Ishikawa (cell line): Measurements from ENCODE around the gene C7.

Source experiments
- CEBPB ChIP-seq: IDR thresholded peaks from 2 replicates; pipeline ENCODE4 v1.6.1; 2012
- CREB1 ChIP-seq: IDR thresholded peaks from 2 replicates; pipeline ENCODE4 v1.6.1; 2012; ENCODE audit warnings: low read depth
- EGR1 ChIP-seq: IDR thresholded peaks from 2 replicates; pipeline ENCODE4 v1.6.1; 2012
- EP300 ChIP-seq: IDR thresholded peaks from 2 replicates; pipeline ENCODE4 v1.6.1; 2012; ENCODE audit warnings: borderline replicate concordance
- FOXM1 ChIP-seq: IDR thresholded peaks from 2 replicates; pipeline ENCODE4 v1.6.1; 2012; ENCODE audit warnings: low read depth, borderline replicate concordance
- NFIC ChIP-seq: IDR thresholded peaks from 2 replicates; pipeline ENCODE4 v1.6.1; 2012
- RAD21 ChIP-seq: IDR thresholded peaks from 2 replicates; pipeline ENCODE4 v1.6.1; 2012; ENCODE audit warnings: low read depth
- TAF1 ChIP-seq: IDR thresholded peaks from 2 replicates; pipeline ENCODE4 v1.6.1; 2012; ENCODE audit warnings: low read depth, mild to moderate bottlenecking
- TCF12 ChIP-seq: IDR thresholded peaks from 2 replicates; pipeline ENCODE4 v1.6.1; 2012; ENCODE audit warnings: low read depth
- TEAD4 ChIP-seq: IDR thresholded peaks from 2 replicates; pipeline ENCODE4 v1.6.1; 2012
- YY1 ChIP-seq: IDR thresholded peaks from 2 replicates; pipeline ENCODE4 v1.6.1; 2012; ENCODE audit warnings: low read depth
- ZBTB7A ChIP-seq: IDR thresholded peaks from 2 replicates; pipeline ENCODE4 v1.6.1; 2012; ENCODE audit warnings: low read depth
- TF ChIP-seq, protein P1 (sequence below): IDR thresholded peaks from 2 replicates; pipeline ENCODE4 v1.6.1; 2012; ENCODE audit warnings: low read depth, mild to moderate bottlenecking
- TF ChIP-seq, protein P2 (sequence below): IDR thresholded peaks from 2 replicates; pipeline ENCODE4 v1.6.1; 2012
- TF ChIP-seq, protein P3 (sequence below): IDR thresholded peaks from 2 replicates; pipeline ENCODE4 v1.6.1; 2012

C7 gene

DNA sequence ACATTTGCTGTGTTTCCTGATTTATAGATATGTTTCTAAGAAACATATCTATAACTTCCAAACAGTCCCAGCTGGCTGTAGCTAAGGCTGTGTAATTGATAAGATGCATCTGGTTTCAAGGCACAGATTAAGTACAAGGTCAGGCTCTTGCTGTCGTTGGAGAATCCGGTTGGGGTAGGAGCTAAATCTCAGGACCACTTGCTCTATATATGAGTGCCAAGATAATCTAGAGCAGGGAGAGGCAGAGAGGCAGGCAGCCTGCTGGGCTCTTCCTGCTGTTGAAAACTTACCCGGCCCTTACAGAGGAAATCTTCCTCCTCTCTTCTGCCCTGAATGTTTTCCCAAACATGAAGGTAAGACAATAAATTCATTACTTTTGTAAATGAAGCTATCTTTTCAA, at the start of gene C7:
C7 (plus strand) TSS at position 234 of the 400 bp plus-strand sequence; CDS start at position 348, 114 bp downstream.
- no peak for TF ChIP-seq FOXM1
- TF ChIP-seq YY1, result no peak
- no peak for TF ChIP-seq TEAD4
- no peak for TF ChIP-seq TCF12
- TF ChIP-seq, protein P1, sequence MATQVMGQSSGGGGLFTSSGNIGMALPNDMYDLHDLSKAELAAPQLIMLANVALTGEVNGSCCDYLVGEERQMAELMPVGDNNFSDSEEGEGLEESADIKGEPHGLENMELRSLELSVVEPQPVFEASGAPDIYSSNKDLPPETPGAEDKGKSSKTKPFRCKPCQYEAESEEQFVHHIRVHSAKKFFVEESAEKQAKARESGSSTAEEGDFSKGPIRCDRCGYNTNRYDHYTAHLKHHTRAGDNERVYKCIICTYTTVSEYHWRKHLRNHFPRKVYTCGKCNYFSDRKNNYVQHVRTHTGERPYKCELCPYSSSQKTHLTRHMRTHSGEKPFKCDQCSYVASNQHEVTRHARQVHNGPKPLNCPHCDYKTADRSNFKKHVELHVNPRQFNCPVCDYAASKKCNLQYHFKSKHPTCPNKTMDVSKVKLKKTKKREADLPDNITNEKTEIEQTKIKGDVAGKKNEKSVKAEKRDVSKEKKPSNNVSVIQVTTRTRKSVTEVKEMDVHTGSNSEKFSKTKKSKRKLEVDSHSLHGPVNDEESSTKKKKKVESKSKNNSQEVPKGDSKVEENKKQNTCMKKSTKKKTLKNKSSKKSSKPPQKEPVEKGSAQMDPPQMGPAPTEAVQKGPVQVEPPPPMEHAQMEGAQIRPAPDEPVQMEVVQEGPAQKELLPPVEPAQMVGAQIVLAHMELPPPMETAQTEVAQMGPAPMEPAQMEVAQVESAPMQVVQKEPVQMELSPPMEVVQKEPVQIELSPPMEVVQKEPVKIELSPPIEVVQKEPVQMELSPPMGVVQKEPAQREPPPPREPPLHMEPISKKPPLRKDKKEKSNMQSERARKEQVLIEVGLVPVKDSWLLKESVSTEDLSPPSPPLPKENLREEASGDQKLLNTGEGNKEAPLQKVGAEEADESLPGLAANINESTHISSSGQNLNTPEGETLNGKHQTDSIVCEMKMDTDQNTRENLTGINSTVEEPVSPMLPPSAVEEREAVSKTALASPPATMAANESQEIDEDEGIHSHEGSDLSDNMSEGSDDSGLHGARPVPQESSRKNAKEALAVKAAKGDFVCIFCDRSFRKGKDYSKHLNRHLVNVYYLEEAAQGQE, result no peak
- TF ChIP-seq, protein P2, sequence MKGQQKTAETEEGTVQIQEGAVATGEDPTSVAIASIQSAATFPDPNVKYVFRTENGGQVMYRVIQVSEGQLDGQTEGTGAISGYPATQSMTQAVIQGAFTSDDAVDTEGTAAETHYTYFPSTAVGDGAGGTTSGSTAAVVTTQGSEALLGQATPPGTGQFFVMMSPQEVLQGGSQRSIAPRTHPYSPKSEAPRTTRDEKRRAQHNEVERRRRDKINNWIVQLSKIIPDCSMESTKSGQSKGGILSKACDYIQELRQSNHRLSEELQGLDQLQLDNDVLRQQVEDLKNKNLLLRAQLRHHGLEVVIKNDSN, result no peak
- no peak for TF ChIP-seq RAD21
- no peak for TF ChIP-seq TAF1
- no peak for TF ChIP-seq CEBPB
- TF ChIP-seq CREB1, result no peak
- TF ChIP-seq EGR1, result no peak
- TF ChIP-seq ZBTB7A, result no peak
- no peak for TF ChIP-seq NFIC
- TF ChIP-seq EP300, result no peak
- TF ChIP-seq, protein P3, sequence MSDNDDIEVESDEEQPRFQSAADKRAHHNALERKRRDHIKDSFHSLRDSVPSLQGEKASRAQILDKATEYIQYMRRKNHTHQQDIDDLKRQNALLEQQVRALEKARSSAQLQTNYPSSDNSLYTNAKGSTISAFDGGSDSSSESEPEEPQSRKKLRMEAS, result no peak

DNA sequence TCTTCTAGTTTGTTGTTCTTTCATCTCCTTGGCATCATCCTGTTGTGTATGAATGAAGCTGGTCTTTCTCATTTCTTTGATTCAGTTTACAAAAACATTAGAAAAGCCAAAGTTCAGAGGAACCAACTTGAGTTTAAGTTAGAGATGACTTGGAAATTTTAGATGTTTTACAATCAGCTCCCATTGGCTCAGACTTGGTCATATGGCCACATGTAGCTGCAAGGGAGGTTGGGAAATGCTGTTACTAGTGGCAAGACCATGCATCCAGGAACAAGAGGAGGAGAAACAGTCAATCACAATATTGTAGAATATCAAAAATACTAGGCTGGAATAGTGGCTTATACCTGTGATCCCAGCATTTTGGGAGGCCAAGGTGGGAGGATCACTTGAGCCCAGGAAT, 48.6 kb upstream of the C7 start:
- TF ChIP-seq YY1, result no peak
- TF ChIP-seq, protein P2, result no peak
- TF ChIP-seq, protein P3, result no peak
- TF ChIP-seq NFIC, result no peak

DNA sequence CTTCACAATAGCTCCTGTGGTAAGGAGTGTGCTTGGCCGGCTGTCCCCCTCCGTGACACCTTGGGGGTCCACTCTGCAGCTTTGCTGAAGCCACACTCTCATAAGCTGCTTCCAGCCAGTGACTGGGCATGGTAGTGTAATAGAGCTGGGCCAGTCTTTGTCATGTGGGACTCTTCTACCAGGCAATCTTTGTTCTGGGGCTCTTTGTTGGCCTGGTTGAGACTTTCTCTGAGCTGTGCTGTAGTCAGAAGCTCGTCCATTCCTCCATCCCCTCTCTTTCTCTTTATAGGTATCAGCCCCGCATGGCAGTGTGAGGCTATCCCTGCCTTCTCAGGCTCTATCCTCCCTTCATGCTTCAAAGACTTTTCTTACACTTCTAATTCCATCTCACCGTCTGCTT, 42.5 kb upstream of the C7 start:
- TF ChIP-seq CREB1 (no peak), TEAD4 (no peak), EP300 (no peak), TCF12 (no peak), RAD21 (no peak), FOXM1 (no peak), ZBTB7A (no peak)
- TF ChIP-seq, protein P3, result no peak

DNA sequence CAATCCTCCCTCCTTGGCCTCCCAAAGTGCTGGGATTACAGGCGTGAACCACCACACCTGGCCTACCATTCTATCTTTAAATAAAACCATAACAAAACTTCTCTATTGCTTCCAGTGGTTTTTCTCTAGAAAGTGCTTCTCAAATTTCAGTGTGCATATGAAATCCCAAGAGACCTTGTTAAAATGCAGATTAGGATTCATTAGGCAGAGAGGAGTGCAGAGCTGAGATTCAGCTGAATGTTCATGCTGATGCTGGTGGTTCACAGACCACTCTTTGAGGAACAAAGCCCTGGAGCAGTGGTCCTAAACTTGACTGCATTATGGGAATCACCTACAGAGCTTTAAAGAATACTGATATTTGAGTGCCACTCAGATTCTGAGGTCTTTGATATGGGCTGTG, 39.9 kb upstream of the C7 start:
- no peak for TF ChIP-seq ZBTB7A
- TF ChIP-seq, protein P2, result no peak
- no peak for TF ChIP-seq YY1
- no peak for TF ChIP-seq TCF12
- TF ChIP-seq CREB1, result no peak
- TF ChIP-seq TEAD4, result no peak
- TF ChIP-seq, protein P1, result no peak
- no peak for TF ChIP-seq EGR1
- no peak for TF ChIP-seq NFIC
- TF ChIP-seq EP300, result no peak
- TF ChIP-seq, protein P3, result no peak
- TF ChIP-seq CEBPB, result no peak
- no peak for TF ChIP-seq RAD21
- no peak for TF ChIP-seq FOXM1
- TF ChIP-seq TAF1, result no peak

DNA sequence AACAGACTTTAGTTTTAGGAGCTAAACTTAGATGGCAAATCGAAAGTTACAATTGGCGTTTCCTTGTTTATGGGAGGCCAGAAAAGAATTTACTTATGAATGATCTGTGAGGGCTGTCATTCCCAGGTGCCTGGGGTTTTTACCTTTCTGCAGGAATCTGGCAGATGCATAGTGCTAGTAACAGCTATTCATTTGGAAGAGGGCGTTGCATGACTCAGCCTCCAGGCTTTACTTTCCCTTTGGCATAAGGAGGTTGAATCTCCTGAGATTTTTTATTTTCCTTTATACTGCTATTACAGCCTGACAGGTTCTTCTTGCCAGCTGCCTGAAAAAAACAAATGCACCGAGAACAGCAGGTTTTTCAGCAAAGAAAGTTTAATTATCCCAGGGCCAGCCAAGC, 38.1 kb upstream of the C7 start:
- no peak for TF ChIP-seq TCF12
- no peak for TF ChIP-seq FOXM1
- no peak for TF ChIP-seq CREB1
- TF ChIP-seq EGR1, result no peak
- TF ChIP-seq CEBPB, result no peak
- TF ChIP-seq YY1, result no peak
- TF ChIP-seq, protein P3, result no peak
